Measurements from ENCODE around the gene MYCBPAP. TPM values are rescaled to one million over a fixed set of nuclear protein-coding genes. Genes with fewer than 3 reads are reported as not detected.
A peak's percentile ranks its signal among the peaks of the same experiment; 100 is the strongest.

MYCBPAP gene
- total RNA-seq, 4 donors from 2014 or later, result not detected

GRCh38 chr17:50532452-50533024, 24.3 kb downstream of the MYCBPAP start, which contains the start of gene EPN3:
Gene EPN3, plus strand, starts transcription at chr17:50532735. Its CDS starts 3,822 bp downstream, at chr17:50536557.
- no peak for TF ChIP-seq POLR2A (IDR thresholded peaks at IDR 0.05)
- TF ChIP-seq CTCF (IDR thresholded peaks at IDR 0.05 in 4 of 5, conservative IDR thresholded peaks at IDR 0.05 in 1 of 5), result no peak
- ATAC-seq (no peak), DNase-seq (no peak)
- in situ Hi-C loops (cut with MboI; ENCODE audit: low sequenced_read_pairs in 4 of 4) (loop anchor here in 2 of 4 donors (25.0 kb wide), 2 partner anchors 105 to 305 kb away; partner anchors contain the start of genes ABCC3 (in 1 of the 2) and WFIKKN2 (in 1 of the 2)), intact Hi-C loops (cut with DNase I; ENCODE audit: low total_unique reads) (no loop called here)
- Histone ChIP-seq H3K9me3 (no peaks in the 10 kb centered on the region), H3K27me3 (peaks cover 14 to 25% (median 23%) of the 10 kb centered on the region in 3 donors), H3K36me3 (no peaks in the 10 kb centered on the region), H3K4me1 (peaks cover 8 to 20% of the 10 kb centered on the region in 2 donors), H3K27ac (no peak within 1 kb of the TSS), H3K4me3 (no peak within 1 kb of the TSS)

GRCh38 chr17:50533185-50533584, 24.9 kb downstream of the MYCBPAP start:
- no peak for DNase-seq
- H3K27ac ChIP-seq, result no peak overlapping the region
- no peaks in the 10 kb centered on the region for H3K9me3 ChIP-seq
- H3K4me3 ChIP-seq, result no peak overlapping the region
- peaks cover 14 to 25% (median 23%) of the 10 kb centered on the region in 3 donors for H3K27me3 ChIP-seq
- in situ Hi-C loops (cut with MboI; ENCODE audit: low sequenced_read_pairs in 4 of 4), result loop anchor here in 2 of 4 donors (25.0 kb wide), 2 partner anchors 104 to 304 kb away; partner anchors contain the start of genes ABCC3 (in 1 of the 2) and WFIKKN2 (in 1 of the 2)
- H3K4me1 ChIP-seq, result peaks cover 8 to 20% of the 10 kb centered on the region in 2 donors
- ATAC-seq, result peak in 1 of 2 donors; percentile 15
- TF ChIP-seq POLR2A (IDR thresholded peaks at IDR 0.05) (no peak), CTCF (IDR thresholded peaks at IDR 0.05 in 4 of 5, conservative IDR thresholded peaks at IDR 0.05 in 1 of 5) (no peak)
- H3K36me3 ChIP-seq, result no peaks in the 10 kb centered on the region
- intact Hi-C loops (cut with DNase I; ENCODE audit: low total_unique reads), result no loop called here

GRCh38 chr17:50533720-50534148, 25.5 kb downstream of the MYCBPAP start:
- no peak overlapping the region for H3K4me3 ChIP-seq
- in situ Hi-C loops (cut with MboI; ENCODE audit: low sequenced_read_pairs in 4 of 4) (loop anchor here in 2 of 4 donors (25.0 kb wide), 2 partner anchors 104 to 304 kb away; partner anchors contain the start of genes ABCC3 (in 1 of the 2) and WFIKKN2 (in 1 of the 2)), intact Hi-C loops (cut with DNase I; ENCODE audit: low total_unique reads) (no loop called here)
- no peaks in the 10 kb centered on the region for H3K9me3 ChIP-seq
- peaks cover 8 to 20% of the 10 kb centered on the region in 2 donors for H3K4me1 ChIP-seq
- H3K36me3 ChIP-seq, result no peaks in the 10 kb centered on the region
- ATAC-seq (no peak), DNase-seq (no peak)
- TF ChIP-seq CTCF (IDR thresholded peaks at IDR 0.05 in 4 of 5, conservative IDR thresholded peaks at IDR 0.05 in 1 of 5) (no peak), POLR2A (IDR thresholded peaks at IDR 0.05) (no peak)
- H3K27ac ChIP-seq, result no peak overlapping the region
- peaks cover 14 to 25% (median 23%) of the 10 kb centered on the region in 3 donors for H3K27me3 ChIP-seq

GRCh38 chr17:50534222-50534978, 26.2 kb downstream of the MYCBPAP start:
- Histone ChIP-seq H3K27me3 (peaks cover 14 to 25% (median 23%) of the 10 kb centered on the region in 3 donors), H3K4me3 (no peak overlapping the region), H3K9me3 (no peaks in the 10 kb centered on the region), H3K4me1 (peaks cover 8 to 20% of the 10 kb centered on the region in 2 donors), H3K27ac (no peak overlapping the region), H3K36me3 (no peaks in the 10 kb centered on the region)
- no peak for ATAC-seq
- intact Hi-C loops (cut with DNase I; ENCODE audit: low total_unique reads) (no loop called here), in situ Hi-C loops (cut with MboI; ENCODE audit: low sequenced_read_pairs in 4 of 4) (loop anchor here in 2 of 4 donors (25.0 kb wide), 2 partner anchors 103 to 303 kb away; partner anchors contain the start of genes ABCC3 (in 1 of the 2) and WFIKKN2 (in 1 of the 2))
- TF ChIP-seq POLR2A (IDR thresholded peaks at IDR 0.05) (no peak), CTCF (IDR thresholded peaks at IDR 0.05 in 4 of 5, conservative IDR thresholded peaks at IDR 0.05 in 1 of 5) (no peak)
- no peak for DNase-seq
